WTC11 (cell line): ENCODE measurements around the gene UBTD1.
"Not testable (repeated sequence)": the region's sequence is repeated elsewhere in the genome, so short reads cannot be mapped to it uniquely, and the experiment has no call there.

Experiments used
- ARID4B ChIP-seq: sonication (generic); formaldehyde crosslinking; IDR thresholded peaks from 2 replicates; pipeline ENCODE4 v1.8.0; 2023; ENCODE audit warnings: missing genetic modification reagents, mild to moderate bottlenecking, borderline replicate concordance
- ATF2 ChIP-seq: sonication (generic); formaldehyde crosslinking; IDR thresholded peaks from 2 replicates; pipeline ENCODE4 v1.8.1; 2022; ENCODE audit warnings: low read depth, missing genetic modification reagents, borderline replicate concordance
- ATF6 ChIP-seq: sonication (generic); formaldehyde crosslinking; IDR thresholded peaks from 2 replicates; pipeline ENCODE4 v1.8.1; 2023; ENCODE audit warnings: mild to moderate bottlenecking, missing genetic modification reagents
- CTCF ChIP-seq: fragments of 200-600 bp; IDR thresholded peaks from 2 replicates; pipeline ENCODE4 v1.8.0; 2022; ENCODE audit warnings: antibody characterized with exemption
- E2F1 ChIP-seq: sonication (generic); formaldehyde crosslinking; IDR thresholded peaks from 2 replicates; pipeline ENCODE4 v1.8.0; 2022; ENCODE audit warnings: mild to moderate bottlenecking, missing genetic modification reagents
- GRHL2 ChIP-seq: fragments of 250-450 bp; sonication (Bioruptor Pico); IDR thresholded peaks from 2 replicates; pipeline ENCODE4 v1.8.0; 2022; ENCODE audit warnings: mild to moderate bottlenecking, moderate library complexity; ENCODE audit not compliant: insufficient replicate concordance, severe bottlenecking
- JUN ChIP-seq: sonication (generic); formaldehyde crosslinking; IDR thresholded peaks from 2 replicates; pipeline ENCODE4 v1.8.0; 2023; ENCODE audit warnings: mild to moderate bottlenecking, missing genetic modification reagents
- NFE2L1 ChIP-seq: sonication (generic); formaldehyde crosslinking; IDR thresholded peaks from 2 replicates; pipeline ENCODE4 v1.8.1; 2023; ENCODE audit warnings: missing genetic modification reagents
- SMAD4 ChIP-seq: sonication (generic); formaldehyde crosslinking; IDR thresholded peaks from 2 replicates; pipeline ENCODE4 v1.8.0; 2022; ENCODE audit warnings: mild to moderate bottlenecking, missing genetic modification reagents
- STAT6 ChIP-seq: sonication (generic); formaldehyde crosslinking; conservative IDR thresholded peaks from 2 replicates; pipeline ENCODE4 v1.8.1; 2023; ENCODE audit warnings: mild to moderate bottlenecking, low read depth, missing genetic modification reagents, moderate library complexity
- TP53 ChIP-seq: sonication (generic); formaldehyde crosslinking; IDR thresholded peaks from 2 replicates; pipeline ENCODE4 v1.8.1; 2023; ENCODE audit warnings: mild to moderate bottlenecking, missing genetic modification reagents
- USF2 ChIP-seq: sonication (generic); formaldehyde crosslinking; IDR thresholded peaks from 2 replicates; pipeline ENCODE4 v1.8.1; 2023; ENCODE audit warnings: mild to moderate bottlenecking, missing genetic modification reagents, moderate library complexity

- TF ChIP-seq CTCF; TP53 (CRISPR knock-in tag); GRHL2; SMAD4 (CRISPR knock-in tag); STAT6 (CRISPR knock-in tag); USF2; ARID4B (CRISPR knock-in tag); JUN (CRISPR knock-in tag); NFE2L1; ATF6 (CRISPR knock-in tag); E2F1 (CRISPR knock-in tag); ATF2: not testable (repeated sequence)
Measured at GRCh38 chr10:97561386-97562077, 62.8 kb downstream of the UBTD1 start.
